Fibroblast of peridontal ligament (primary cell): ENCODE measurements around the gene GIPC2.
A peak's percentile ranks its signal among the peaks of the same experiment; 100 is the strongest.
"Not testable (repeated sequence)": the region's sequence is repeated elsewhere in the genome, so short reads cannot be mapped to it uniquely, and the experiment has no call there.

Experiments used
- DNase-seq: peaks from one replicate; pipeline ENCODE4 v3.0.0-alpha.2; 2010; ENCODE audit errors: extremely low read depth

The GIPC2 gene

GRCh38 chr1:78095593-78095992 lies 49.8 kb downstream of the GIPC2 start:
- DNase-seq = peak; percentile 59

- no peak for DNase-seq
These were observed 50.3 kb downstream of the GIPC2 start for GRCh38 chr1:78096017-78096416.

- DNase-seq = no peak
These were observed 51.2 kb downstream of the GIPC2 start for GRCh38 chr1:78096976-78097375.

GRCh38 chr1:78101051-78101450 lies 55.3 kb downstream of the GIPC2 start:
- DNase-seq = no peak

- DNase-seq = peak; percentile 99
These were observed 55.7 kb downstream of the GIPC2 start for GRCh38 chr1:78101514-78101913.

GRCh38 chr1:78102082-78102481 lies 56.3 kb downstream of the GIPC2 start:
- DNase-seq = peak; percentile 79

- peak; percentile 36 for DNase-seq
These were observed 57.1 kb downstream of the GIPC2 start for GRCh38 chr1:78102916-78103315.

- DNase-seq = no peak
These were observed 58.6 kb downstream of the GIPC2 start for GRCh38 chr1:78104322-78104721.

GRCh38 chr1:78109659-78110058 lies 63.9 kb downstream of the GIPC2 start:
- not testable (repeated sequence) for DNase-seq

- no peak for DNase-seq
These were observed 67.6 kb downstream of the GIPC2 start for GRCh38 chr1:78113156-78113916.

- peak; percentile 90 for DNase-seq
These were observed 68.5 kb downstream of the GIPC2 start for GRCh38 chr1:78114034-78114956.

GRCh38 chr1:78120485-78120884 lies 74.7 kb downstream of the GIPC2 start:
- not testable (repeated sequence) for DNase-seq

- DNase-seq = no peak
These were observed 75.9 kb downstream of the GIPC2 start for GRCh38 chr1:78121710-78122109.

- no peak for DNase-seq
These were observed 76.6 kb downstream of the GIPC2 start for GRCh38 chr1:78122389-78122788.

- DNase-seq = peak; percentile 89
These were observed 80.7 kb downstream of the GIPC2 start for GRCh38 chr1:78126506-78126905.

GRCh38 chr1:78132174-78132947 lies 86.6 kb downstream of the GIPC2 start:
- DNase-seq = no peak

GRCh38 chr1:78132948-78133322 lies 87.2 kb downstream of the GIPC2 start:
- DNase-seq = no peak

GRCh38 chr1:78136680-78137079 lies 90.9 kb downstream of the GIPC2 start:
- DNase-seq = no peak

- no peak for DNase-seq
These were observed 95.9 kb downstream of the GIPC2 start for GRCh38 chr1:78141531-78142231.

GRCh38 chr1:78142736-78143135 lies 97.0 kb downstream of the GIPC2 start:
- no peak for DNase-seq

- DNase-seq = peak; percentile 29
These were observed 97.4 kb downstream of the GIPC2 start for GRCh38 chr1:78143152-78143551.
